SU-DHL-6 (cell line): ENCODE data around the gene SLTM.
"Not testable (repeated sequence)": the region's sequence is repeated elsewhere in the genome, so short reads cannot be mapped to it uniquely, and the experiment has no call there.

Experiments
- H2AFZ ChIP-seq: fragments of 200-600 bp; sonication (generic); 2 replicates; pipeline ENCODE4 v1.6.1; 2014; ENCODE audit warnings: low read depth, mild to moderate bottlenecking, moderate library complexity, mixed read lengths, antibody characterized with exemption, low read length; ENCODE audit not compliant: severe bottlenecking
- H3F3A ChIP-seq: fragments of 200-600 bp; shearing (Covaris generic); 2 replicates; pipeline ENCODE4 v1.6.0; 2016; ENCODE audit warnings: antibody characterized with exemption, mild to moderate bottlenecking; ENCODE audit not compliant: insufficient read depth
- H3K27ac ChIP-seq: fragments of 200-600 bp; sonication (generic); 2 replicates; pipeline ENCODE4 v1.5.1; 2016; ENCODE audit warnings: low read depth, mild to moderate bottlenecking, low read length, moderate library complexity, mixed read lengths
- H3K27me3 ChIP-seq: fragments of 200-600 bp; sonication (generic), shearing (Covaris generic); 2 replicates; pipeline ENCODE4 v1.6.0; 2014; ENCODE audit warnings: mild to moderate bottlenecking, low read length
- H3K36me3 ChIP-seq: fragments of 200-600 bp; sonication (generic); 2 replicates; pipeline ENCODE4 v1.6.1; 2014; ENCODE audit warnings: mild to moderate bottlenecking, low read length, mixed read lengths
- H3K4me2 ChIP-seq: fragments of 300-600, 200-600 bp; shearing (Covaris generic), sonication (generic); 2 replicates; pipeline ENCODE4 v1.6.0; 2014; ENCODE audit warnings: low read length, low read depth, mild to moderate bottlenecking; ENCODE audit not compliant: poor library complexity, severe bottlenecking
- H3K4me3 ChIP-seq: fragments of 200-600 bp; sonication (generic); 2 replicates; pipeline ENCODE4 v1.5.1; 2014; ENCODE audit warnings: antibody characterized with exemption, low read length, mild to moderate bottlenecking, mixed read lengths; ENCODE audit not compliant: insufficient read depth, poor library complexity, severe bottlenecking
- H3K79me2 ChIP-seq: fragments of 200-600 bp; sonication (generic); 2 replicates; pipeline ENCODE4 v1.6.1; 2014; ENCODE audit warnings: mild to moderate bottlenecking, low read length, moderate library complexity; ENCODE audit not compliant: insufficient read depth
- H3K9ac ChIP-seq: fragments of 200-600 bp; sonication (generic); 2 replicates; pipeline ENCODE4 v1.7.0; 2014; ENCODE audit warnings: mild to moderate bottlenecking, low read length
- H3K9me2 ChIP-seq: fragments of 200-600 bp; sonication (generic); replicated peaks from 2 replicates; pipeline ENCODE4 v1.6.1; 2014; ENCODE audit warnings: low read length; ENCODE audit not compliant: insufficient read depth
- H3K9me3 ChIP-seq: fragments of 200-600 bp; sonication (generic); 2 replicates; pipeline ENCODE4 v1.6.1; 2014; ENCODE audit warnings: low read length, mixed read lengths; ENCODE audit not compliant: insufficient read depth
- H4K20me1 ChIP-seq: fragments of 200-600 bp; sonication (generic); 2 replicates; pipeline ENCODE4 v1.6.1; 2014; ENCODE audit warnings: low read depth, mild to moderate bottlenecking, antibody characterized with exemption, low read length, moderate library complexity, mixed read lengths
- EZH2phosphoT487 ChIP-seq: fragments of 200-600 bp; sonication (generic), shearing (Covaris generic); conservative IDR thresholded peaks from 2 replicates; pipeline ENCODE4 v1.6.1; 2018; ENCODE audit warnings: mild to moderate bottlenecking, antibody characterized with exemption, low read length, moderate library complexity, mixed read lengths
- TF ChIP-seq, protein P1 (sequence below): fragments of 200-600 bp; sonication (generic); IDR thresholded peaks from one replicate; pipeline ENCODE4 v1.5.1; 2017; ENCODE audit warnings: antibody characterized with exemption, mild to moderate bottlenecking, low read length, moderate library complexity; ENCODE audit not compliant: insufficient read depth, poor library complexity, severe bottlenecking

Gene SLTM

GRCh38 chr15:58840048-58840447, 93.4 kb downstream of the SLTM start:
- Histone ChIP-seq H3K4me2 (no peak overlapping the region), H3K4me3 (no peak overlapping the region), H3K27ac (no peak overlapping the region)

GRCh38 chr15:58839485-58839884, 94.0 kb downstream of the SLTM start:
- H2AFZ ChIP-seq: no peak overlapping the region
- no peak overlapping the region for H3K4me2 ChIP-seq
- H3K79me2 ChIP-seq: no peaks in the 10 kb centered on the region
- no peaks in the 10 kb centered on the region for H3K27me3 ChIP-seq
- H3K9ac ChIP-seq: no peak overlapping the region
- H3K9me3 ChIP-seq: no peaks in the 10 kb centered on the region
- H4K20me1 ChIP-seq: no peaks in the 10 kb centered on the region
- H3K27ac ChIP-seq: no peak overlapping the region
- H3K9me2 ChIP-seq: no peaks in the 10 kb centered on the region
- H3K4me3 ChIP-seq: no peak overlapping the region
- H3F3A ChIP-seq: no peaks in the 10 kb centered on the region
- TF ChIP-seq, protein P1, sequence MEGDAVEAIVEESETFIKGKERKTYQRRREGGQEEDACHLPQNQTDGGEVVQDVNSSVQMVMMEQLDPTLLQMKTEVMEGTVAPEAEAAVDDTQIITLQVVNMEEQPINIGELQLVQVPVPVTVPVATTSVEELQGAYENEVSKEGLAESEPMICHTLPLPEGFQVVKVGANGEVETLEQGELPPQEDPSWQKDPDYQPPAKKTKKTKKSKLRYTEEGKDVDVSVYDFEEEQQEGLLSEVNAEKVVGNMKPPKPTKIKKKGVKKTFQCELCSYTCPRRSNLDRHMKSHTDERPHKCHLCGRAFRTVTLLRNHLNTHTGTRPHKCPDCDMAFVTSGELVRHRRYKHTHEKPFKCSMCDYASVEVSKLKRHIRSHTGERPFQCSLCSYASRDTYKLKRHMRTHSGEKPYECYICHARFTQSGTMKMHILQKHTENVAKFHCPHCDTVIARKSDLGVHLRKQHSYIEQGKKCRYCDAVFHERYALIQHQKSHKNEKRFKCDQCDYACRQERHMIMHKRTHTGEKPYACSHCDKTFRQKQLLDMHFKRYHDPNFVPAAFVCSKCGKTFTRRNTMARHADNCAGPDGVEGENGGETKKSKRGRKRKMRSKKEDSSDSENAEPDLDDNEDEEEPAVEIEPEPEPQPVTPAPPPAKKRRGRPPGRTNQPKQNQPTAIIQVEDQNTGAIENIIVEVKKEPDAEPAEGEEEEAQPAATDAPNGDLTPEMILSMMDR: no peak
- TF ChIP-seq EZH2phosphoT487: no peak
- H3K36me3 ChIP-seq: no peaks in the 10 kb centered on the region

More at GRCh38 chr15:58840048-58840447, 93.4 kb downstream of the SLTM start:
- Histone ChIP-seq H3K9me3 (no peaks in the 10 kb centered on the region), H4K20me1 (no peaks in the 10 kb centered on the region), H3K36me3 (no peaks in the 10 kb centered on the region), H3K9ac (no peak overlapping the region), H3K9me2 (no peaks in the 10 kb centered on the region), H2AFZ (no peak overlapping the region), H3K79me2 (no peaks in the 10 kb centered on the region), H3K27me3 (no peaks in the 10 kb centered on the region), H3F3A (no peaks in the 10 kb centered on the region)
- TF ChIP-seq EZH2phosphoT487: no peak
- TF ChIP-seq, protein P1: no peak

DNA sequence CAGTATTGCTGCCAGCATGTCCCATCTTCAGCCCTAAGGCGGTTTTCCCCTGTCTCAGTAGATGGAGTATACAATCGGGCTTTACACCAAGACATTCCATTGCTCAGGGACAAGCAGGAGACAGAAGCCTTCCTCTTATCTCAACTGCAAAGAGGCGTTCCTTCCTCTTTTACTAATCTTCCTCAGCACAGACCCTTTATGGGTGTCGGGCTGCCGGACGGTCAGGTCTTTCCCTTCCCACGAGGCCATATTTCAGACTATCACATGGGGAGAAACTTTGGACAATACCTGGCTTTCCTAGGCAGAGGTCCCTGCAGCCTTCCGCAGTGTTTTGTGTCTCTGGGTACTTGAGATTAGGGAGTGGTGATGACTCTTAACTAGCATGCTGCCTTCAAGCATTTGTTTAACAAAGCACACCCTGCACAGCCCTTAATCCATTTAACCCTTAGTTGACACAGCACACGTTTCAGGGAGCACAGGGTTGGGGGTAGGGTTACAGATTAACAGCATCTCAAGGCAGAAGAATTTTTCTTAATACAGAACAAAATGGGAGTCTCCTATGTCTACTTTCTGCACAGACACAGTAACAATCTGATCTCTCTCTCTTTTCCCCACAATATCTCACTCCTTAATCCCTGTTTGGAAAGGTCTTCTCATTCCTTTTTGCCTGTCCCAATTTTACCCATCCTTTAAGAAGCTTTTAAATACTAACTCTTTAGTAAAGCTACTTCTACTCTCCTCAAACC, 99.6 kb downstream of the SLTM start:
- not testable (repeated sequence) for H2AFZ ChIP-seq, H3K9ac ChIP-seq, H3K27ac ChIP-seq, H3K4me3 ChIP-seq, H3K36me3 ChIP-seq, H3K4me2 ChIP-seq, H3K27me3 ChIP-seq, H3K9me2 ChIP-seq, H3K79me2 ChIP-seq, H3K9me3 ChIP-seq, H4K20me1 ChIP-seq, H3F3A ChIP-seq

DNA sequence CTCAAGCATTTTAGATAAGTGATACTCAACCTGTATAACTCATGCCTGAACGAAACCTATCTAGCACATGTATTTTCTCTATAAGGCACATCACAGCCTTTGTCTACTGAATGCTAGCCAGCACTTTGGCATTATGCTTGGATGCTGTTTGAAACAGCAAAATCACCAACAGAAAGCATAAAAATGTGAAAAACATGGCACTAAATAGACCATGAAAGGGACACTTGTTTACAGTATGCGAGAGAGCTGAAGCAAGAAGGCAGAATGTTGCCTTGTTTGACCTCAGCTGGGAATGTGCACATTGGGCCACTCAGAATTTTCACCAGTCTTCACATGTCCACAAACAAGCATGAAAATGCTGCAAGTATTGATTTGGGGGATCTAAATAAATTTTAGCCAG, 102.9 kb downstream of the SLTM start:
- no peaks in the 10 kb centered on the region for H3K27me3 ChIP-seq
- H3K4me3 ChIP-seq: no peak overlapping the region
- no peak overlapping the region for H2AFZ ChIP-seq
- H3K27ac ChIP-seq: no peak overlapping the region
- H4K20me1 ChIP-seq: no peaks in the 10 kb centered on the region
- no peak overlapping the region for H3K9ac ChIP-seq
- H3F3A ChIP-seq: no peaks in the 10 kb centered on the region
- H3K36me3 ChIP-seq: no peaks in the 10 kb centered on the region
- no peaks in the 10 kb centered on the region for H3K9me3 ChIP-seq
- no peaks in the 10 kb centered on the region for H3K9me2 ChIP-seq
- H3K79me2 ChIP-seq: no peaks in the 10 kb centered on the region
- H3K4me2 ChIP-seq: no peak overlapping the region
- TF ChIP-seq, protein P1: no peak
- TF ChIP-seq EZH2phosphoT487: no peak
